ENCODE measurements around the gene MYO9B. TPM values are rescaled to one million over a fixed set of nuclear protein-coding genes. Genes with fewer than 3 reads are reported as not detected.

MYO9B gene
- total RNA-seq, 3 donors from 2014 or later (not counting 1 experiment from before 2014, with no cell fraction given) = 321 to 378 (median 365) TPM

DNA sequence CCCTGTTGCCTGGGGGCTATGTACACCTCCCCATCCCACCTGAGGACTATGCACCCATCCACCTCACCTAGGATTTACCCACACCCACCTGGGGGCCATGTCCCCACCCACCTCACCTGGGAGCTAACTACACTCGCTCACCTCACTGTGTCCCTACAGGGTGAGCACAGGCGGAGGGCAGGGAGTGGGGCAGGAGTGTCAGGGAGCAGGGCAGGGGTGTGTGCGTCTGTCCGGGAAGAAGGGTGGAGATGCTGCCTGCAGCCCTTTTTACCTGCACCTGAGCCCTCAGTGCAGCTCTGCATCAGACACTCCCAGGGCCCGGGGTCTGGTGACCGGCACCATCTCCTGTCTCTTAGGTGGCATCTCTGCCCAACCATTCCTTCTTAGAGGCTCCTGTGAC is 38.4 kb upstream of the MYO9B start:
- no peak overlapping the region for H3K27ac Mint-ChIP-seq
- Histone ChIP-seq H3K4me3 (ENCODE audit: low read length) (no peak overlapping the region), H3K36me3 (ENCODE audit: control insufficient read depth, insufficient read depth, low read length) (no peaks in the 10 kb centered on the region), H3K27ac (ENCODE audit: low read length) (no peak overlapping the region), H3K4me1 (ENCODE audit: control insufficient read depth, insufficient read depth, low read length) (peaks cover 7% of the 10 kb centered on the region), H3K27me3 (ENCODE audit: control insufficient read depth, insufficient read depth, low read length) (no peaks in the 10 kb centered on the region), H3K9me3 (ENCODE audit: control insufficient read depth, insufficient read depth, low read length) (no peaks in the 10 kb centered on the region)
- H3K36me3 Mint-ChIP-seq = no peaks in the 10 kb centered on the region
- H3K4me3 Mint-ChIP-seq = no peak overlapping the region
- TF ChIP-seq, protein P1, sequence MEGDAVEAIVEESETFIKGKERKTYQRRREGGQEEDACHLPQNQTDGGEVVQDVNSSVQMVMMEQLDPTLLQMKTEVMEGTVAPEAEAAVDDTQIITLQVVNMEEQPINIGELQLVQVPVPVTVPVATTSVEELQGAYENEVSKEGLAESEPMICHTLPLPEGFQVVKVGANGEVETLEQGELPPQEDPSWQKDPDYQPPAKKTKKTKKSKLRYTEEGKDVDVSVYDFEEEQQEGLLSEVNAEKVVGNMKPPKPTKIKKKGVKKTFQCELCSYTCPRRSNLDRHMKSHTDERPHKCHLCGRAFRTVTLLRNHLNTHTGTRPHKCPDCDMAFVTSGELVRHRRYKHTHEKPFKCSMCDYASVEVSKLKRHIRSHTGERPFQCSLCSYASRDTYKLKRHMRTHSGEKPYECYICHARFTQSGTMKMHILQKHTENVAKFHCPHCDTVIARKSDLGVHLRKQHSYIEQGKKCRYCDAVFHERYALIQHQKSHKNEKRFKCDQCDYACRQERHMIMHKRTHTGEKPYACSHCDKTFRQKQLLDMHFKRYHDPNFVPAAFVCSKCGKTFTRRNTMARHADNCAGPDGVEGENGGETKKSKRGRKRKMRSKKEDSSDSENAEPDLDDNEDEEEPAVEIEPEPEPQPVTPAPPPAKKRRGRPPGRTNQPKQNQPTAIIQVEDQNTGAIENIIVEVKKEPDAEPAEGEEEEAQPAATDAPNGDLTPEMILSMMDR (IDR thresholded peaks at IDR 0.05) = no peak
- no peaks in the 10 kb centered on the region for H3K9me3 Mint-ChIP-seq
- ATAC-seq (no peak), DNase-seq (no peak)
- WGBS (ENCODE audit: insufficient coverage) = 97% methylated on average over 6 of the region's 6 CpGs
- intact Hi-C loops (cut with micrococcal nuclease) = no loop called here
- H3K4me1 Mint-ChIP-seq = no peaks in the 10 kb centered on the region
- peaks cover 8 to 15% of the 10 kb centered on the region in 2 donors for H3K27me3 Mint-ChIP-seq (ENCODE audit: low read depth in 2 of 2)

DNA sequence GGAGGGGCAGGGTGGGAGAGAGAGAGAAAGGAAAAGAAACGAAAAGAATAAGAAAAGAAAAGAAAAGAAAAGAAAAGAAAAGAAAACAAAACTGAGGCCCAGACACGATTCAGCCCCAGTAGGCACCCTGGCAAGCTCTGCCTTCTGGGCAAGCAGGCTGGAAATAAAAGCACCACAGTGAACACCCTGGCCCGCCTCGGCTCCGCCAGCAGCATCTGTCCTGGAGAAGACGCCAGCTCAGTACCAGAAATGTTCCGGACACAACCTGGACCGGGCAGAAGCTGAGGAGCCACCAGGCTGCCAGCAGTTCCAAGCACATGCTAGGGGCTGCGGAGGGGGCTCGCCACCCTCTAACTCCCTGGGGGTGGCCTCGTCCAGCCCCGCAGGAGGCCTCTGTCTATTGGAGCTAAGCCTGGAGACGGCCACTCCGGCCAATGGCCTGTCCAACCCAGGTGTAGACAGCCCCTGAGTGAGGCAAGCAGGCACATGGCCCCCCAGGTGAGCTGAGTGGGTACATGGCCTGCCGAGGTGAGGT is 37.5 kb upstream of the MYO9B start:
- peaks cover 12 to 15% of the 10 kb centered on the region in 2 donors for H3K27me3 Mint-ChIP-seq (ENCODE audit: low read depth in 2 of 2)
- H3K27me3 ChIP-seq (ENCODE audit: control insufficient read depth, insufficient read depth, low read length) = no peaks in the 10 kb centered on the region
- peaks cover 7% of the 10 kb centered on the region for H3K4me1 ChIP-seq (ENCODE audit: control insufficient read depth, insufficient read depth, low read length)
- H3K4me3 Mint-ChIP-seq = no peak overlapping the region
- no peak overlapping the region for H3K4me3 ChIP-seq (ENCODE audit: low read length)
- no peaks in the 10 kb centered on the region for H3K36me3 Mint-ChIP-seq
- H3K36me3 ChIP-seq (ENCODE audit: control insufficient read depth, insufficient read depth, low read length) = no peaks in the 10 kb centered on the region
- H3K27ac Mint-ChIP-seq = peak overlapping the region in 1 of 2 donors; percentile 35
- no peak overlapping the region for H3K27ac ChIP-seq (ENCODE audit: low read length)
- no peaks in the 10 kb centered on the region for H3K9me3 ChIP-seq (ENCODE audit: control insufficient read depth, insufficient read depth, low read length)
- TF ChIP-seq, protein P1 (IDR thresholded peaks at IDR 0.05) = no peak
- no peak for ATAC-seq
- WGBS (ENCODE audit: insufficient coverage) = 89% methylated on average over 15 of the region's 15 CpGs
- intact Hi-C loops (cut with micrococcal nuclease) = no loop called here
- H3K9me3 Mint-ChIP-seq = no peaks in the 10 kb centered on the region
- no peaks in the 10 kb centered on the region for H3K4me1 Mint-ChIP-seq
- DNase-seq = no peak

DNA sequence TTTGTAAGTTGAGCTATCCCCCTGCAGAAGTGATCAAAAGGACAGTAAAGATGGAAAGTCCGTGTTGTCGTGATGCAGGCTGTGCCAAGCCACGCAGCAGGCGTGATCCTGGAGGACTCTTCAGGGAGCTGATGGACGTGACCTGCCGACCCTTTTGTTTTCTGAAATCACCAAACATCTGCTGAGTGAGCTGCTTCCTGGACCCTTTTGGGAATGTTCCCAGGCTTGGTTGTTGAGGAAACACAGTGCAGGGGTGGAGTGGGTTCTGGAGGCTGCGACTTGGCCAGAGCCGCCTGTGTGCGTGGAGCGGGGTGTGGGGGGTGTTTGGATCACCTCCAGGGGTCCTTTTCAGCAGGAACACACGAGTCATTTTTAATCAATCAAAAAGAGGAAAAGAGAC is 33.6 kb upstream of the MYO9B start:
- Histone ChIP-seq H3K4me1 (ENCODE audit: control insufficient read depth, insufficient read depth, low read length) (no peaks in the 10 kb centered on the region), H3K27me3 (ENCODE audit: control insufficient read depth, insufficient read depth, low read length) (no peaks in the 10 kb centered on the region), H3K4me3 (ENCODE audit: low read length) (no peak overlapping the region), H3K9me3 (ENCODE audit: control insufficient read depth, insufficient read depth, low read length) (no peaks in the 10 kb centered on the region), H3K36me3 (ENCODE audit: control insufficient read depth, insufficient read depth, low read length) (no peaks in the 10 kb centered on the region), H3K27ac (ENCODE audit: low read length) (no peak overlapping the region)
- Mint-ChIP-seq H3K4me1 (no peaks in the 10 kb centered on the region), H3K4me3 (no peak overlapping the region), H3K9me3 (no peaks in the 10 kb centered on the region), H3K27me3 (ENCODE audit: low read depth in 2 of 2) (peaks cover 12% of the 10 kb centered on the region in 2 donors), H3K27ac (no peak overlapping the region), H3K36me3 (no peaks in the 10 kb centered on the region)
- 60% methylated on average over 7 of the region's 11 CpGs for WGBS (ENCODE audit: insufficient coverage)
- DNase-seq (no peak), ATAC-seq (no peak)
- TF ChIP-seq, protein P1 (IDR thresholded peaks at IDR 0.05) = no peak
- intact Hi-C loops (cut with micrococcal nuclease) = no loop called here

DNA sequence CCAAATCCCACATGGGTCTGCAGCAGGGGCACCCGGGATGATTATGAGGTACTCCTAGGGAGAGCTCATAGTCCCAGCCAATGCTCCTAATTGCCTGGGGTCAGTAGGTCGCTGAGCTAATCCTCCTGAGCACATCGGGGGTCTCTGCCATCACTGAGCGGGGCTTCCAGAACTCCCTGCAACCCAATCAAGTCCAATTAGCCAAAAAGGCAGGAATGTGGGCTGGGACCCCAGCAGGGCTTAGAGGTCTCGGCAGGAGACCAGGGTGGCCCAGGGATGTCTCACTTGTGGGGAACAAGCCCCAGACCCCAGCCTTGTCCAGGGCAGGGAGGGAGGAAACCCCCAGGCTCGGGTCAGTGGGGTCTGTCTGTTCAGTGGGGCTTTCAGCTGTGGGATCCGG is 31.8 kb upstream of the MYO9B start:
- H3K36me3 Mint-ChIP-seq = no peaks in the 10 kb centered on the region
- 73% methylated on average over 7 of the region's 7 CpGs for WGBS (ENCODE audit: insufficient coverage)
- H3K4me1 Mint-ChIP-seq = no peaks in the 10 kb centered on the region
- ATAC-seq = no peak
- no peak for DNase-seq
- no peak overlapping the region for H3K27ac Mint-ChIP-seq
- intact Hi-C loops (cut with micrococcal nuclease) = no loop called here
- H3K9me3 Mint-ChIP-seq = no peaks in the 10 kb centered on the region
- no peak overlapping the region for H3K4me3 Mint-ChIP-seq
- no peaks in the 10 kb centered on the region for H3K27me3 ChIP-seq (ENCODE audit: control insufficient read depth, insufficient read depth, low read length)
- peaks cover 7 to 12% of the 10 kb centered on the region in 2 donors for H3K27me3 Mint-ChIP-seq (ENCODE audit: low read depth in 2 of 2)
- H3K36me3 ChIP-seq (ENCODE audit: control insufficient read depth, insufficient read depth, low read length) = peaks cover 1% of the 10 kb centered on the region
- H3K4me1 ChIP-seq (ENCODE audit: control insufficient read depth, insufficient read depth, low read length) = no peaks in the 10 kb centered on the region
- no peak overlapping the region for H3K27ac ChIP-seq (ENCODE audit: low read length)
- H3K4me3 ChIP-seq (ENCODE audit: low read length) = no peak overlapping the region
- H3K9me3 ChIP-seq (ENCODE audit: control insufficient read depth, insufficient read depth, low read length) = no peaks in the 10 kb centered on the region
- TF ChIP-seq, protein P1 (IDR thresholded peaks at IDR 0.05) = no peak
